SH-SY5Y (cell line): ENCODE measurements around the gene KLHL35.

Source experiments
- GATA2 ChIP-seq: IDR thresholded peaks from 2 replicates; pipeline ENCODE4 v1.6.1; 2011; ENCODE audit warnings: mild to moderate bottlenecking, low read depth, low read length
- GATA3 ChIP-seq: IDR thresholded peaks from 2 replicates; pipeline ENCODE4 v1.6.1; 2011; ENCODE audit warnings: low read depth, mild to moderate bottlenecking, low read length, moderate library complexity

- no peak for TF ChIP-seq GATA2
- no peak for TF ChIP-seq GATA3
These were observed 52.8 kb downstream of the KLHL35 start for GRCh38 chr11:75380245-75380644.
